SK-N-SH treated with all-trans-retinoic acid at 6 μM for 48 hours (cell line): ENCODE measurements around the gene FAM50B.

Source experiments
- ATAC-seq: fragments of 200-7000 bp; cut with Tn5 transposase; 3 replicates; pipeline ENCODE4 v1.9.1; 2020; ENCODE audit warnings: mild to moderate bottlenecking, moderate library complexity
- ARNTL ChIP-seq: fragments of 450-650 bp; formaldehyde crosslinking; IDR thresholded peaks from 2 replicates; pipeline ENCODE4 v1.5.0; 2020; ENCODE audit warnings: low read depth, mild to moderate bottlenecking, moderate library complexity, borderline replicate concordance
- BACH2 ChIP-seq: fragments of 250-450 bp; sonication (Bioruptor Pico); IDR thresholded peaks from 2 replicates; pipeline ENCODE4 v1.9.0; 2021; ENCODE audit warnings: mild to moderate bottlenecking, borderline replicate concordance
- CSDC2 ChIP-seq: fragments of 250-450 bp; sonication (Bioruptor Pico); IDR thresholded peaks from 2 replicates; pipeline ENCODE4 v1.5.0; 2020; ENCODE audit warnings: mild to moderate bottlenecking, moderate library complexity
- CSRNP3 ChIP-seq: fragments of 250-450 bp; sonication (Bioruptor Pico); IDR thresholded peaks from 2 replicates; pipeline ENCODE4 v1.5.1; 2021; ENCODE audit warnings: mild to moderate bottlenecking, moderate library complexity
- ESRRG ChIP-seq: fragments of 250-450 bp; sonication (Bioruptor Pico); IDR thresholded peaks from 2 replicates; pipeline ENCODE4 v1.6.1; 2021; ENCODE audit warnings: mild to moderate bottlenecking
- ISL1 ChIP-seq: fragments of 250-450 bp; sonication (Bioruptor Pico); IDR thresholded peaks from 2 replicates; pipeline ENCODE4 v2.1.2; 2022; ENCODE audit warnings: mild to moderate bottlenecking, moderate library complexity
- OSR1 ChIP-seq: fragments of 250-450 bp; sonication (Bioruptor Pico); IDR thresholded peaks from 2 replicates; pipeline ENCODE4 v1.8.0; 2022; ENCODE audit warnings: moderate library complexity, mild to moderate bottlenecking, inconsistent platforms
- POU6F1 ChIP-seq: fragments of 250-450 bp; sonication (Bioruptor Pico); IDR thresholded peaks from 2 replicates; pipeline ENCODE4 v1.8.0; 2021; ENCODE audit warnings: low read depth, mild to moderate bottlenecking, moderate library complexity, borderline replicate concordance
- PPARA ChIP-seq: fragments of 250-450 bp; sonication (Bioruptor Pico); IDR thresholded peaks from 2 replicates; pipeline ENCODE4 v1.5.0; 2020; ENCODE audit warnings: mild to moderate bottlenecking, borderline replicate concordance
- RARB ChIP-seq: fragments of 250-450 bp; sonication (Bioruptor Pico); IDR thresholded peaks from 2 replicates; pipeline ENCODE4 v1.8.0; 2021; ENCODE audit warnings: mild to moderate bottlenecking, moderate library complexity
- SNAI2 ChIP-seq: fragments of 250-450 bp; sonication (Bioruptor Pico); IDR thresholded peaks from 2 replicates; pipeline ENCODE4 v1.5.0; 2020; ENCODE audit warnings: mild to moderate bottlenecking, moderate library complexity
- TOX ChIP-seq: fragments of 250-450 bp; sonication (Bioruptor Pico); IDR thresholded peaks from 2 replicates; pipeline ENCODE4 v1.8.0; 2021; ENCODE audit warnings: mild to moderate bottlenecking, moderate library complexity, borderline replicate concordance
- ZC3H10 ChIP-seq: fragments of 250-450 bp; sonication (Bioruptor Pico); IDR thresholded peaks from 2 replicates; pipeline ENCODE4 v1.5.1; 2021; ENCODE audit warnings: mild to moderate bottlenecking, moderate library complexity
- ZFP3 ChIP-seq: fragments of 250-450 bp; sonication (Bioruptor Pico); IDR thresholded peaks from 2 replicates; pipeline ENCODE4 v1.5.0; 2020; ENCODE audit warnings: mild to moderate bottlenecking, moderate library complexity
- ZFP30 ChIP-seq: fragments of 450-650 bp; formaldehyde crosslinking; IDR thresholded peaks from 2 replicates; pipeline ENCODE4 v1.5.0; 2022; ENCODE audit warnings: mild to moderate bottlenecking, moderate library complexity
- ZNF565 ChIP-seq: fragments of 450-650 bp; formaldehyde crosslinking; conservative IDR thresholded peaks from 2 replicates; pipeline ENCODE4 v1.5.0; 2020; ENCODE audit warnings: low read depth, mild to moderate bottlenecking, moderate library complexity
- ZNF70 ChIP-seq: fragments of 450-650 bp; formaldehyde crosslinking; IDR thresholded peaks from 2 replicates; pipeline ENCODE4 v1.5.0; 2020; ENCODE audit warnings: mild to moderate bottlenecking, moderate library complexity
- ZNF8 ChIP-seq: fragments of 450-650 bp; formaldehyde crosslinking; IDR thresholded peaks from 2 replicates; pipeline ENCODE4 v1.5.0; 2020; ENCODE audit warnings: mild to moderate bottlenecking, moderate library complexity
- TF ChIP-seq, protein P1 (sequence below): fragments of 250-450 bp; sonication (Bioruptor Pico); IDR thresholded peaks from 2 replicates; pipeline ENCODE4 v1.8.0; 2020; ENCODE audit warnings: mild to moderate bottlenecking, moderate library complexity, borderline replicate concordance
- TF ChIP-seq, protein P2 (sequence below): fragments of 250-450 bp; sonication (Bioruptor Pico); IDR thresholded peaks from 2 replicates; pipeline ENCODE4 v1.5.0; 2020; ENCODE audit warnings: mild to moderate bottlenecking, moderate library complexity
- TF ChIP-seq, protein P3 (sequence below): fragments of 250-450 bp; sonication (Bioruptor Pico); IDR thresholded peaks from 2 replicates; pipeline ENCODE4 v1.5.1; 2020; ENCODE audit warnings: low read depth, mild to moderate bottlenecking, moderate library complexity

Gene FAM50B

DNA sequence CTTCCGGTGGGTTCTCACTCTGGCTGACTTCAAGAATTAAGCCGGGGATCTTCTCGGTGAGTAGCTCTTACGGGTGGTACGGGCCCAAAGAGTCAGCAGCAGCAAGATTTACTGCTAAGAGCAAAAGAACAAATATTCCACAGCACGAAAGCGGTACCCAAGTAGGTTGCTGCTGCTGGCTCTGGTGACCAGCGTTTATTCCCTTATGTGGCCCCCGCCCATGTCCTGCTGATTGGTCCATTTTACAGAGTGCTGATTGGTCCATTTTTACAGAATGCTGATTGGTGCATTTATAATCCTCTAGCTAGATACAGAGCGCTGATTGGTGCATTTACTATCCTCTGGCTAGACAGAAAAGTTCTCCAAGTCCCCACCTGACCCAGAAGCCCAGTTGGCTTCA, 44.3 kb downstream of the FAM50B start (continued):
- TF ChIP-seq, protein P1, sequence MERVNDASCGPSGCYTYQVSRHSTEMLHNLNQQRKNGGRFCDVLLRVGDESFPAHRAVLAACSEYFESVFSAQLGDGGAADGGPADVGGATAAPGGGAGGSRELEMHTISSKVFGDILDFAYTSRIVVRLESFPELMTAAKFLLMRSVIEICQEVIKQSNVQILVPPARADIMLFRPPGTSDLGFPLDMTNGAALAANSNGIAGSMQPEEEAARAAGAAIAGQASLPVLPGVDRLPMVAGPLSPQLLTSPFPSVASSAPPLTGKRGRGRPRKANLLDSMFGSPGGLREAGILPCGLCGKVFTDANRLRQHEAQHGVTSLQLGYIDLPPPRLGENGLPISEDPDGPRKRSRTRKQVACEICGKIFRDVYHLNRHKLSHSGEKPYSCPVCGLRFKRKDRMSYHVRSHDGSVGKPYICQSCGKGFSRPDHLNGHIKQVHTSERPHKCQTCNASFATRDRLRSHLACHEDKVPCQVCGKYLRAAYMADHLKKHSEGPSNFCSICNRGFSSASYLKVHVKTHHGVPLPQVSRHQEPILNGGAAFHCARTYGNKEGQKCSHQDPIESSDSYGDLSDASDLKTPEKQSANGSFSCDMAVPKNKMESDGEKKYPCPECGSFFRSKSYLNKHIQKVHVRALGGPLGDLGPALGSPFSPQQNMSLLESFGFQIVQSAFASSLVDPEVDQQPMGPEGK (CRISPR knock-in tag): no peak
- TF ChIP-seq, protein P2, sequence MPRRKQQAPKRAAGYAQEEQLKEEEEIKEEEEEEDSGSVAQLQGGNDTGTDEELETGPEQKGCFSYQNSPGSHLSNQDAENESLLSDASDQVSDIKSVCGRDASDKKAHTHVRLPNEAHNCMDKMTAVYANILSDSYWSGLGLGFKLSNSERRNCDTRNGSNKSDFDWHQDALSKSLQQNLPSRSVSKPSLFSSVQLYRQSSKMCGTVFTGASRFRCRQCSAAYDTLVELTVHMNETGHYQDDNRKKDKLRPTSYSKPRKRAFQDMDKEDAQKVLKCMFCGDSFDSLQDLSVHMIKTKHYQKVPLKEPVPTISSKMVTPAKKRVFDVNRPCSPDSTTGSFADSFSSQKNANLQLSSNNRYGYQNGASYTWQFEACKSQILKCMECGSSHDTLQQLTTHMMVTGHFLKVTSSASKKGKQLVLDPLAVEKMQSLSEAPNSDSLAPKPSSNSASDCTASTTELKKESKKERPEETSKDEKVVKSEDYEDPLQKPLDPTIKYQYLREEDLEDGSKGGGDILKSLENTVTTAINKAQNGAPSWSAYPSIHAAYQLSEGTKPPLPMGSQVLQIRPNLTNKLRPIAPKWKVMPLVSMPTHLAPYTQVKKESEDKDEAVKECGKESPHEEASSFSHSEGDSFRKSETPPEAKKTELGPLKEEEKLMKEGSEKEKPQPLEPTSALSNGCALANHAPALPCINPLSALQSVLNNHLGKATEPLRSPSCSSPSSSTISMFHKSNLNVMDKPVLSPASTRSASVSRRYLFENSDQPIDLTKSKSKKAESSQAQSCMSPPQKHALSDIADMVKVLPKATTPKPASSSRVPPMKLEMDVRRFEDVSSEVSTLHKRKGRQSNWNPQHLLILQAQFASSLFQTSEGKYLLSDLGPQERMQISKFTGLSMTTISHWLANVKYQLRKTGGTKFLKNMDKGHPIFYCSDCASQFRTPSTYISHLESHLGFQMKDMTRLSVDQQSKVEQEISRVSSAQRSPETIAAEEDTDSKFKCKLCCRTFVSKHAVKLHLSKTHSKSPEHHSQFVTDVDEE (CRISPR knock-in tag): no peak
- no peak for TF ChIP-seq CSRNP3 (CRISPR knock-in tag)
- TF ChIP-seq ISL1: no peak
- no peak for TF ChIP-seq ZFP3
- TF ChIP-seq, all 23 proteins: peak for 0

- TF ChIP-seq, protein P2 (CRISPR knock-in tag): no peak
- TF ChIP-seq POU6F1 (no peak), OSR1 (no peak), TOX (no peak), CSRNP3 (CRISPR knock-in tag) (no peak), ZC3H10 (no peak), ZFP30 (no peak), ISL1 (no peak), PPARA (no peak), ESRRG (CRISPR knock-in tag) (no peak), ZNF70 (CRISPR knock-in tag) (no peak), ZNF8 (no peak), SNAI2 (no peak), ZNF565 (no peak), CSDC2 (CRISPR knock-in tag) (no peak), ARNTL (CRISPR knock-in tag) (no peak), BACH2 (no peak), RARB (CRISPR knock-in tag) (no peak)
- TF ChIP-seq, protein P3, sequence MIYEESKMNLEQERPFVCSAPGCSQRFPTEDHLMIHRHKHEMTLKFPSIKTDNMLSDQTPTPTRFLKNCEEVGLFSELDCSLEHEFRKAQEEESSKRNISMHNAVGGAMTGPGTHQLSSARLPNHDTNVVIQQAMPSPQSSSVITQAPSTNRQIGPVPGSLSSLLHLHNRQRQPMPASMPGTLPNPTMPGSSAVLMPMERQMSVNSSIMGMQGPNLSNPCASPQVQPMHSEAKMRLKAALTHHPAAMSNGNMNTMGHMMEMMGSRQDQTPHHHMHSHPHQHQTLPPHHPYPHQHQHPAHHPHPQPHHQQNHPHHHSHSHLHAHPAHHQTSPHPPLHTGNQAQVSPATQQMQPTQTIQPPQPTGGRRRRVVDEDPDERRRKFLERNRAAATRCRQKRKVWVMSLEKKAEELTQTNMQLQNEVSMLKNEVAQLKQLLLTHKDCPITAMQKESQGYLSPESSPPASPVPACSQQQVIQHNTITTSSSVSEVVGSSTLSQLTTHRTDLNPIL (CRISPR knock-in tag): no peak
- ATAC-seq: no peak
Measured at GRCh38 chr6:3893917-3894316, 44.7 kb downstream of the FAM50B start.
